EH (cell line): ENCODE measurements around the gene PARP11.
A peak's percentile ranks its signal among the peaks of the same experiment; 100 is the strongest.

Experiments
- DNase-seq: peaks from one replicate; pipeline ENCODE4 v3.0.0-alpha.2; 2015; ENCODE audit warnings: low read depth

PARP11 gene, protein sequence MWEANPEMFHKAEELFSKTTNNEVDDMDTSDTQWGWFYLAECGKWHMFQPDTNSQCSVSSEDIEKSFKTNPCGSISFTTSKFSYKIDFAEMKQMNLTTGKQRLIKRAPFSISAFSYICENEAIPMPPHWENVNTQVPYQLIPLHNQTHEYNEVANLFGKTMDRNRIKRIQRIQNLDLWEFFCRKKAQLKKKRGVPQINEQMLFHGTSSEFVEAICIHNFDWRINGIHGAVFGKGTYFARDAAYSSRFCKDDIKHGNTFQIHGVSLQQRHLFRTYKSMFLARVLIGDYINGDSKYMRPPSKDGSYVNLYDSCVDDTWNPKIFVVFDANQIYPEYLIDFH

DNA sequence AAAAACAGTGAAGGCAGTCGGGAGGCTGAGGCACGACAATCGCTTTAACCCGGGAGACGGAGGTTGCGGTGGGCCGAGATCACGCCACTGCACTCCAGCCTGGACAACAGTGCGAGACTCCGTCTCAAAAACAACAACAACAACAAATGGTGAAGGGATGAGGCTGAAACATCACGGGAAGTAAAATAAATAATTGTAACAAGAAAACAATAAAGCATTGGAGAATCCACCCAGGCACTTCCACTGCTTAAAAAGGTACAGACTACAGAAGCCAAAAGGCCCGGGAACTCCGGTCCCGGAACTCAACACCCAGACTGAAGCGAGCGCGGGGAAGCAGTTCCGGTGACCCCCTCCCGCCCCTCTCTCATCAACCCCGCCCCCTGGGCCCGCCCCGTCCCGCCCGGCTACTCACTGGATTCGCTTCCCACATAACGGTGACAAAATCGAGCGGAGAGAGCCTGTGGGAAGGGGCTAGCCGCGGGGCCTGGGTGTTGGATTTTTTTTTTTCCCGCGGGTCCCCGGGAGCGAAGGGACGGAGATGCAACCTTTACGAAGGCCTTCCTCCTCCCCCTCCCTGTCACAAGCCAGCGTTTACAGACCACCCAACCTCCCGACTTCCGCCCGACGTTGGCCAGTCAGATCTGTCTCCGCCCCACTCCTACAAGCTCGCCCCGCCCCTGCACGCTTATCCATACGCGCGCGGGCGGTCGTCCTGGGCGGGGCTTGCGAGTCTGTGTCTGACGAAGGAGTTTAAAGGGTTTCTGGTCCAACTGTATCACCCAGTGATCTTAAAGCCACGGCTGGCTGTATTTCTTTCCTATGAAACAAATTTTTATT is at the start of gene PARP11:
TSS of gene PARP11 (minus strand) at position 600 of the 837 bp plus-strand sequence. CDS start at position 430, 170 bp downstream.
- peak; percentile 96 for DNase-seq

DNA sequence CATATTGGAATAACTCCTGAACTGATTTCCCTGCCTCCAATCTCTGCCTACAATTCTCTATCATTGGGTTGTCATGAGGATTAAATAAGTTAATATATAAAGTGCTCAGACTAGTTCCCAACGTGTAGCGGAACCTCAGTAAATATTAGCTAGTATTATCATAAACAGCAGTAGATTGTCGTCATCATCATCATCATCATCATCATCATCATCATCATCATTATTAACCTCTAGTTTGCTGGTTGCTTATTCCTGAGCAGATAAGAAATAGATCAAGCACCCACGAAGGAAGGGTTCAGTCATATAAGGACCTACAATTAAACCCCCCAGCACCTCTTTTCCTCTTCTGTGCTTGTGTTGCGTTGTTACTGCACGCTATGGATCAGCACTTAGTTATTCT is 48.8 kb upstream of the PARP11 start:
- DNase-seq, result no peak

GRCh38 chr12:3921526-3921925 is 48.3 kb upstream of the PARP11 start:
- no peak for DNase-seq

GRCh38 chr12:3921151-3921471 is 47.9 kb upstream of the PARP11 start:
- no peak for DNase-seq

DNA sequence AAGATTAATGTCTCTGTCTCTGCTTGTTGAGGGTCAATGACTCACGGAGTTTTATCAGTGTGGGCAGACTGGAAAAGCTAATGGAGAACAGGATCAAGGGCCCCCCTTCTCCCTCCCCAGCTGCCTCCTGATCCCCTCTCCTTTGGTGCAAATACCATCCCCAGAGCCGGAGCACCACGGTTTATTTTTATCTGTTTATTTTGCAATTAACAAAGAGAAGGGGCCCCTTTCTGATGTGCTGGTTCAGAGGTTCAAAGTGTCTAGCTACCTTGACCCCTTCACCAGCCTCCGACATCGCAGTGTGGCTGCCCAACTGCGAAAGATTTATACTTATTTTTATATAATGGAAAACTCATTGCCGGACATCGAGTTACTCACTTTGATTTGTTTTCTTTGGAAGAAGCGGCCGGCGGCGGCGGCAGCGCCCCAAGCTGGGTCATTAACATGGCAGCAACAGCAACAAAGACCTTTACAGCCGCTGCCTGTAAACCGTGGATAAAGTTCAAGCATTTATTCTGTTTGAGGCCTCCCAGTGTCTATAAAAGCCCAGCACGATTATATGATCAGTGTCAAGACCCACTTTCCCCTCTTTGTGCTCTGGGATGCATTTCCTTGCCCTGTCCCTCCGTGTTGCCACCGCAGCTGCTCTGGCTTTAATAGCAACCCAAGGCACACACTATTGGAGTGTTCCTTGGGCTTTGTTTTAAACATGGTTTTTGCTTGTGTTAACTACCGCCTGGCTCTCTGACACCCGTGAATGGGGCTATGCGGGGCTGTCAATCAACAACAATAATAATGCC is 47.4 kb upstream of the PARP11 start:
- peak; percentile 20 for DNase-seq

GRCh38 chr12:3913278-3913677 is 40.1 kb upstream of the PARP11 start:
- no peak for DNase-seq

- DNase-seq, result no peak
These were observed 39.7 kb upstream of the PARP11 start for GRCh38 chr12:3912863-3913262.

GRCh38 chr12:3911409-3911808 is 38.2 kb upstream of the PARP11 start:
- no peak for DNase-seq

DNA sequence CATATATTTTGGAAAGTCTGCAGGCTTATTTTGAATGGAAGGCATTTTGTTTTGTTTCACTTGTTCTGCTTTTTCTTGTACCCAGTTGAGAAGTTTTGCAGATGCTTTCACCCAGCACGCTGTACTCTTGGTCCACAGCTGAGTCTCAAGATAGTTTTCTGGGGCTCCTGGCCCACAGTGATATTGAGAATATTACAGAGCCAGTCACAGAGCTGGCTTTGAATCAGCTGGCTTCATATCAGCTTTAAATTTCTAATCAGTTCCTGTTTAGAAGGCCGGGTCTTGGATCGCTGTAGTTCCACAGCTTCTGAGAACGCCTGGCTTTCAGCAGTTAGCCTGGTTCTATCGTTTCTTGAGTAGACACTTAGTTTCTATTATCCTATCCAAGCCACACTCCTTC is 32.5 kb upstream of the PARP11 start:
- DNase-seq, result no peak

DNA sequence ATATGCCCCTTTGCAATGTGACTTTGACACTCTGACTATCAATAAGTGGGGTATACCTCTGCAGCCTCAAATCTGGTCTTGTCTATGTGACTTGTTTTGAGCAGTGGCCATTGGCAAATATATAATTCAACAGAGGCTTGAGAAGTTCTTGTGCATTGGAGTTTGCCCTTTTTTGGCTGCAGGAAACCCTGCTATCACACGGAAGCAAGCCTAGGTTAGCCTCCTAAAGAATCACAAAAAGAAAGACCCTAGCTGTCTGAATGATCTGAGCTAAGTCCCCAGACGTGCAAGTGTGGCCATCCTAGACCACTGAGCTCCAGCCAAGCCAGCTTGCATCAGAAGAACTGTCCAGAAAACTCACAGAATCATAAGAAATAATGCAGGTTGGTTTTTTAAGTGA is 31.8 kb upstream of the PARP11 start:
- no peak for DNase-seq

DNA sequence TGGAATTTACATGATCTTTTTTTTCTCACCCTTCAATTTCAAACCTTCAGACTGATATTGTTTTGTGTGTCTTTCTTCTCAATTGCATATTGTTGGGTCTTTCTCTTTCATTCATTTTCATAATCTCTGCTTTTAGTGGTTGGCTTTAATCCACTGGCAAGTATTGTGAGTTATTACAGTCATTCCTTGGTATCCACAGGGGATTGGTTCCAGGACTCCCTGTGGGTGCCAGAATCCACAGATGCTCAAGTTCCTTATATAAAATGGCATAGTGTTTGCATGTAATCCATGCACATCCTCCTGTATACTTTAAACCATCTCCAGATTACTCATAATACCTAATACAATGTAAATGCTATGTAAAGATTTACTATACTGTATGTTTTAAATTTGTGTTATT is 29.7 kb upstream of the PARP11 start:
- no peak for DNase-seq

- DNase-seq, result no peak
These were observed 27.9 kb upstream of the PARP11 start for GRCh38 chr12:3901116-3901515.

- no peak for DNase-seq
These were observed 25.6 kb upstream of the PARP11 start for GRCh38 chr12:3898756-3899155.

- DNase-seq, result no peak
These were observed 24.3 kb upstream of the PARP11 start for GRCh38 chr12:3897371-3897971.

GRCh38 chr12:3896801-3897351 is 23.7 kb upstream of the PARP11 start:
- peak; percentile 7 for DNase-seq

- DNase-seq, result no peak
These were observed 23.2 kb upstream of the PARP11 start for GRCh38 chr12:3896356-3896755.

DNA sequence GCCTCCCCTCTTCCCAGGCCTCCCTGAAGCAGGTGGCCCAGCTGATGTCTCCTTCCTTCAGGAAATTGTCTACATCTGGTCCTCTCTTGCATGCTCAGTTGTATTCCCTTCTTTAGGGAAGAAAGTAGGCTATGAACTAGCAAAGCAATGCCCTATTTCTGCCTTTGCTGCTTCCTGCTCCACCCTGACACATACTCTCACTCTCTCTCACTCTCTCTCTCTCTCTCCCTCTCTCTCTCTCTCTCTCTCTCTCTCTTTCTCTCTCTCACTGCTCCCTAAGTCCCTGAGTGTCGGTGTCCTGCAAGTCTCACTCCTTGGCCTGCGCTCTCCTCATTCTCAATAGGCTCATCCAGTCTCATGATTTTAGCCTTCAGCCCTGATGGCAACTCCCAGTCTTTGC is 19.4 kb upstream of the PARP11 start:
- no peak for DNase-seq

- DNase-seq, result no peak
These were observed 18.0 kb upstream of the PARP11 start for GRCh38 chr12:3891201-3891600.

- no peak for DNase-seq
These were observed 15.5 kb upstream of the PARP11 start for GRCh38 chr12:3888659-3889058.

GRCh38 chr12:3885277-3886094 is 12.3 kb upstream of the PARP11 start:
- peak; percentile 50 for DNase-seq

DNA sequence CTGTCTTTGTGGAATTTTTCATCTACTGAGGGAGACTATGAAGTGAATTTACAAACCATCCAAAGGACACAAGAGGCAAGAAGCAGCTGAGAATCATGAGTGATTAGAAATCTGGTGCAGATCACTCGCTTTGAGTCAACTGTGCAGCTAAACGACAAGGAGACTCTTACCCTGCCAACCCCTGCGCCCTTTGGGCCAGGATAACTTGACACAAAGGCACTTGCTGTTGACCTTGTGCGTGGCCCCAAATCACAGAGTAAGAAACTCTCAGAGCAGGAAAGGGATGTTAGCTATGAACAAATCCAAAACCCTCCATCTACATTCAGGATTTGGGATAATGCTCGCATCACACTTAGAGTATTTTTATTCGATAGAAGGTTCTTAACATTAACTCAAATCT is 11.5 kb upstream of the PARP11 start:
- no peak for DNase-seq
